Effector CD8-positive, alpha-beta T cell (primary cell): ENCODE results near the gene CEP126.

Experiments
- DNase-seq: peaks from one replicate; lab custom pipeline; 2025; lab: John Stamatoyannopoulos, UW

CEP126 gene

GRCh38 chr11:102007567-102008437, 93.0 kb downstream of the CEP126 start:
- DNase-seq, result no peak

- DNase-seq, result no peak
These were observed 96.1 kb downstream of the CEP126 start for GRCh38 chr11:102010776-102011494.

- no peak for DNase-seq
These were observed 98.1 kb downstream of the CEP126 start for GRCh38 chr11:102012946-102013345.

GRCh38 chr11:102014756-102015155, 99.9 kb downstream of the CEP126 start:
- DNase-seq, result no peak

GRCh38 chr11:102017026-102017425, 102.2 kb downstream of the CEP126 start:
- no peak for DNase-seq

DNA sequence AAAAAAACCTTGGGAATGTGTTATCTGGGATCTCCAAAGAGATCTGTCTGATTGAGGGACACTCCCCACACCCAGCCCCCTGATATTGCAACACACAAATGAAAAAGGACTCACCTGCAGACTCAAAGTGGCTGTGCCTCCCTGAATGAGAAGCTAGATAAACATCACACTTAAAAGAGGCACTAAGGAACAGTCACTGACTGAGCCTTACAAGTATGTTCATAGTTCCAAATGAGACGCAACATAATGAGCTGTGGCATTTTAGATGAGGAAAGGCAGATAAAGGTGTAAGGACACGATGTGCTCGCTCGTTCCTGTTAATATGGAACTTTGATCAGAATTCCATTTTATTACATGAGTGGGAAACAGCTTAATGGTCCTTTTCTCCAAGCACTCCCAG, 111.4 kb downstream of the CEP126 start:
- no peak for DNase-seq

DNA sequence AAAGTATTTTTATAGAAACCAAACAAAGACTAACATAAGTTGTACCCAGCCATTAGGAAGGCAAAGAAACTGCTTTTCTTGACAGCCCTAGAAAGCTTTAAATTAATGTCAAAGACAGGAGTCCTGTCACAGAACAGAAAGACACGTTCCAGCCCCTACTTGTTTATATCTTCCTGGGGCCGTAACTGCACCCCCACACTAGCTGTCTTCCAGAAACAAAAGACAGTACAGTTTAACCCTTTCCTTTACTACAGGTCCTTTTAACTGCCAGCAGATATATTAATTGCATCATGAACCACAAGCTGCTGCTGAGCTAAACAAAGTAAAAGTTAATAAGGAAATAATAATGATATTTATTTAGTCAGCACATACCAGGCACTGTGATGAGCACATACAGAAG, 112.1 kb downstream of the CEP126 start:
- no peak for DNase-seq

GRCh38 chr11:102036757-102037156, 121.9 kb downstream of the CEP126 start:
- no peak for DNase-seq

DNA sequence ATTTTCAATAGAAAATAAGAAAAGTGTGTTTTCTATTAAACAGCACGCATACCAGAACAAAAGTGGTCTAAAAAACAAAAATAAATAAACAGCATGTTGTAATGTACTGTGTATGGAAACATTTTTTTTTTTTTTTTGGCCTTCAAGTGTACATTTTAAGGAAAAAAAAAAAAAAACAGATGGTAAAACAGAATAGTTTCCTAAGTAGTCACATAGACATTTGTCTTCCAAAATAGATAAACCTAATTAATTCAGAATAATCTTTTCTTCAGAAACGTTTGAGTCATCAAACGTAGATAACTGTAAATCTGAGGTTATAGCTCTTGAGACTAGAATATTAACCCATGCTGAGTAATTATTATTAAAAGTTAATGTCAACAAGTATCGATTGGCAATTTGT, 132.0 kb downstream of the CEP126 start:
- no peak for DNase-seq

DNA sequence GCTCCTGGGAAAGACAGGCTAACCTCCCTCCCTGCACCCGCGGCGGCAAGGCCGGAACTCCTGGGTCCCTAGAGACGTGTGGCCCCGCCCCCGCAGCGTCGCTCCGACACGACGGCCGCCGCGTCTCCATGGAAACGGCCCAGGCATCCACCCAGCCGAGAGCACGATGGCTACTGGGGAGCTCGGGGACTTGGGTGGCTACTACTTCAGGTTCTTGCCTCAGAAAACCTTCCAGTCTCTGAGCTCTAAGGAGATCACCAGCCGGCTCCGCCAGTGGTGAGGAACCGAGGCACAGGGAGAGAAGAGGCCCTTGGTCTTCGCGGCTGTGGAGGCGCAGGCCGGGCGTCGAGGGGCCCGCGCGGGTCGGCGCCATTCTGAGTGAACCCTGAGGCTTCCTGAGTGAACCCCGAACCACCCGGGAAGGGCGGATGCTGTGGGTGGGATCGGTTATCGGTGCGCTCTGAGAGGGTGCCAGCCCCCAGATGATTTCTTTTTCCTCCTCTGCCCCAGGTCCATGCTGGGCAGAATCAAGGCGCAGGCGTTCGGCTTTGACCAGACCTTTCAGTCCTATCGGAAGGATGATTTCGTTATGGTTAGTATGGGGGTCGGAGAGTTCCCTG, 132.6 kb downstream of the CEP126 start, which contains the start of gene CFAP300:
CFAP300 (plus strand) TSS at position 133 of the 620 bp plus-strand sequence; CDS start at position 167, 34 bp downstream.
- no peak for DNase-seq
